HG03439 (cell line): ENCODE data around the gene PPP3R1.

Source experiments
- ATAC-seq: cut with Tn5 transposase; IDR thresholded peaks from one replicate; pipeline ENCODE4 v1.9.1; 2021; ENCODE audit warnings: mild to moderate bottlenecking, moderate library complexity; ENCODE audit not compliant: unreplicated experiment

The PPP3R1 gene

DNA sequence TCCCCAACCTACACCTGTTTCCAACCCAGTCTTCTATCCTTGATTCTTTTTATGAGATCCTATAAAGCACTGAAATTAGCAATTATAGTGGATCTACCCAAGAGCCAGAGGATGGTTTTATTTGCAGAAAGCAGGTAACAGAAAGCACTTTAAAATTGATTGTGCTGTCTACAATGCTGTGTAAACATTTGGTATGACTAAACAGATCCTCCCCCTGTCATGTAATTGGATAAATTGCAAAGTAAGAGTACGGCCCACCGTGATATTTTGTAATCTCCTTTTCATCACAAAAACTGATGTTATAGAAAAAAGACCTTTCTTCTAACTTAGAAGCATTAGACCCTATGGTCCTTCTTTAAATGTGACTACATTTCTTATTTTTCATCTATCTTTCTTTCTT, 11.3 kb upstream of the PPP3R1 start:
- no peak for ATAC-seq

DNA sequence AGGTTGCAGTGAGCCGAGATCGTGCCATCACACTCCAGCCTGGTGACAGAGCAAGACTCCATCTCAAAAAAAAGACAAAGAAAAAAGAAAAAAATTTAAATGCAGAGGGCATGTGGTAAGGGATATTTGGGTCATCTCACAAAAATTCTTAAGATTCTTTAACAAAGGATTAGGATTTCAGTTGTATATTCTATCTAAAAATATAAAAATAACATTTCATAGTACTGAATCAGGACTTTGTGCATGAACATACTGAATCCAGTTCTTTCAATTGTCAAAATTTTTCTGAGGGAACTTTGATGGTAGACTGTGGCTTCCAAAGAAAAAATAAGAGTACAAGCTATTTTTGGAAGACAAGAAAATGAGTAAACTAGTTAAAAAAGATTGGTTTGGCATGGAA, 6.5 kb upstream of the PPP3R1 start:
- ATAC-seq = no peak

DNA sequence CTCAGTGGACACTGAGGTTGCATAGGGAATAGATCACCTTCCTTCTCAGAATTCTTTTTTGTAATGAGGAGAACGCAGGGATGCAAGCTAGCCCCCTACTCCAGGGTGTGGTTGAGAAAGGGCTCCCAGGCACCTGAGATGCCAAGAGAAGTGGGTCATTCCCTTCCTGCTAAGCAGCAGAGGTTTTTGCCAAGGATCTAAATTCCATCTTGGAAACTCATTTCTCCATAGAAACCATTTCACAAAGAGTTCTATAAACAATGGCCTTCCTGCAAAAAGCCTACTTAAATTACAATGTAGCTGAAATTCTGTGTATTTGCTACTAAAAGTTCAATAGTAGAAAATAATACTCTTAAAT, 3.7 kb upstream of the PPP3R1 start:
- no peak for ATAC-seq

DNA sequence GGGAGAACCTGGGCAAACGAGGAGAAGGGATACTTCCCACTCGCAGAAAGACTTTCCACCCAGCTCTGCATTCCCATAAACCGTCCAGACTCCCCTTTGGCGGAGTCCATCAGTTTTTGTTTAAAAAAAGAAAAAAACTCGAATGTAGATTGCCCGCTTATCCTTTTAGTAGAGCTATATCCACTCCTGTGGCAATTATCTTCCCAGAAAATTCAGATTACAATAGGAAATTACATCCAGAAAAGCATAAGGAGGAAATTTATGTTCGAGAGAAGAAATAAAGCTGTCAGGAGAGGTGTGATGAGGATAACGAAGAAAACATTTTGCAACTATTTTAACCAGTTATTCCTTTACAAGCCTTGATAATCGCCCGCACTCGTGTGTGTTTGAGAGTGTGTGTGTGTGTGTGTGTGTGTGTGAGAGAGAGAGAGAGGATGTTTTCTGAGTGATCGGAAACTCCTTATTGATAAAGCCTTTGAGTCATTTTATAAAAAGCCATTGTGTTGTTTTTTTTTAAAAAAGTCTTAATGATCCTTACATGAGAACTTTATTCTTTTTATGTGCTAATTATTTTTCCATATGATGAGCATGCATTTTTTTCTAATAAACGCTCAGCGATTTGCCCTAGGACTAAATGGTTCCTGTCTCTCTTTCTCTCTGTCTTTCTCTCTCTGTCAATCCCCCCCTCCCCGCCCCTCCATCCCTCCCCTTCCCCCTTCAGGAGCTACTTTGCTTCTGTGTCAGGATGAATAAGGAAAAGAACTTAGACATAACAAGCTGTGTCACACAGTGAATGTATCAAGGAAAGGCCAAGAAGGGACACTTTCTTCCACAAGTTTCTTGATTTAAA, 1.1 kb upstream of the PPP3R1 start:
- no peak for ATAC-seq

DNA sequence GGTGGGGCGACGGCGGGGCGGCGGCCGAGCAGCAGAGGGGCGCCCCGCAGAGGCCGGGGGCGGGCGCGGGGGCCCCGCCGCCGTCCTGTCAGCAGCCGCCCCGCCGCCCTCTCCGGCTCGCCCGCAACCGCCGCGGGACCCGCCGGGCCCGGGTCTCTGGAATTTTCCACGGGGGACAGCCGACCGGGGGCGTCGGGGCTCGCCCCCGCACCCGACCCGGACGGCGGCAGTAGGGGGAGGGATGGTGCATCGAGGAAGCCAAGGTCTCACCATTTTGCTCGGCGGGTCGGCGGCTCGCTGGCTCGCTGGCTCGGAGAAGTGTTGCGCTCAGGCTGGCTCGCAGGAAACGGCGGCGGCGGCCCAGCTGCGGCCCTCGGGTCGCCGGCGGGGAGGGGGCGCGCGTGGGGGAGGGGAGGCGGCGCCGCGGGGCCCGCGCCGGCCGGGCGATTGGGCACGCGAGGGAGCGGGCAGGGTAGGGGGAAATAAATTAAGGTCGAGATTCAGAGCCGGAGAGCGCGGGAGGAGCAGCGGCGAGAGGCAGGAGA, 405 bp downstream of the PPP3R1 start:
- peak; percentile 8 for ATAC-seq

DNA sequence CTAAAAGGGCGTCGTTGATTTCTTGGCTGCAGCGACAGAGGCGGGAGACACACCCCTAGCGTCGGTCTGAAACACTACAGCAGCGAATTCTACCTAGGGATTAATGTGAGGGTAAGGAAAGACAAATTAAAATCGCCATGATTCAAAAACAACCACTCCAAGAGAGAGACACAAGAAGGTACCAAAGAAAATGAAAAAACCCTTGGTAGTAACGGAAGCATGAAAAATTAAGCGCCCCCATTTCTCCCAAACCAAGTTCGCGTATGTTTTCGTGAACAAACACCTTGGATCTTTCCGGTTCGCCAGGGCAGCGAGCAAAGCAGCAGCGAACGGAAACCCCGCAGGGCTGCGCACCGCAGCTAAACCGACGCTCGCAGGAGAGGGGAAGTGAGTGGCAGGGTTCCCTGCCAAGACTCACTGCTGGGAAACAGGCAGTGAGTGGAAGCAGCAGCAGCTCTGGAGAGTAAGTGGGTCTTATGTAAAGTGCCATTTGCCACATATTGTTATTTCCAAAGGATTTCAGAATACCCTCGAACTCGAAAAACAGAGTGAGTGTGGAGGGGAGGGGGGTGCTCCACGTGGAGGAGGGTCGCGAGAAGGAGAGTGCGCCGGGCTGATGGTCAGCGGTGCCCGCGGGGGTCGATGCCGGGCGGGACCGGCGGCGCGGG, 1.0 kb downstream of the PPP3R1 start:
- ATAC-seq = peak; percentile 58

DNA sequence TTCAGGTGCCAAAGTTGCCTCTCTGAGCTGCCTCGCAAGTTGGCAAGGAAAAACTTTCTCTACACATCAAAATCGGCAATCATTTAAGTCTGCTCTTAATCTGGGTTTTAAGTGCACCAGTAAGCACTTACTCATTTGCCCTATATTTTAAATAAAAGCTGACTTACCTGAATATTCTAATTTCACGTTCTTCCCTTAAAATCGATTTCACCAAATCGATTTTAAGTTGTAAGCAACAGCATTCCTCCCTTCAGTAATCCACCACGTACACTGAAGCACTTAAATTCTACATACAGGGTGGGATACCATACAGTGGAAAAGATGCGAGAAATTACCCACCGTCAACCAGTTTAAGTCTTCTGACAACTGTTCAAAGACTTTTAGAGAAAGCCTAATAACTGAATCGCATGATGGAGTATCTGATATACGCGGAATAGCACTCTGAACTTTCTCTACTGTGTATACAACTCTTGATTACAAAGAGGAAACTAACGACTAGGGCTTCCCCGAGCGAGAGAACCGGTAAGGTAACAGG, 1.6 kb downstream of the PPP3R1 start:
- no peak for ATAC-seq

DNA sequence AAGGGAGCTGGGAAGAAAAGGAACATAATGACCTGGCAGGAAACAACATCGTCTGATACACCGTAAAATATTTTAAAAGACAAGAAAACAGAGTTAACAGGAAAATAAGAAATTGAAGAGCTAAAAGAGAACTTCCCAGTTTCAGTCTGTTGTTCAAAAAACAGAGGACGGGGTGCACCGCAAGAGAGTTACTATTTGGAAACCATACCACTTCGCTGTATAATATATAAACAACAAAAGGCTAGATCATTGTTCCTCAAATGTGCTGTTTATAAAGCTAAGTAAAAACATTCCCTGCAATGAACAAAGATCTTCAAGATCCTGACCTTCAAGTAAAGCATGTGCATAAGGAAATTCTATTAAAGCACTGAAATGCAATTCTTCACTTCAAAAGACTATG, 2.1 kb downstream of the PPP3R1 start:
- no peak for ATAC-seq

DNA sequence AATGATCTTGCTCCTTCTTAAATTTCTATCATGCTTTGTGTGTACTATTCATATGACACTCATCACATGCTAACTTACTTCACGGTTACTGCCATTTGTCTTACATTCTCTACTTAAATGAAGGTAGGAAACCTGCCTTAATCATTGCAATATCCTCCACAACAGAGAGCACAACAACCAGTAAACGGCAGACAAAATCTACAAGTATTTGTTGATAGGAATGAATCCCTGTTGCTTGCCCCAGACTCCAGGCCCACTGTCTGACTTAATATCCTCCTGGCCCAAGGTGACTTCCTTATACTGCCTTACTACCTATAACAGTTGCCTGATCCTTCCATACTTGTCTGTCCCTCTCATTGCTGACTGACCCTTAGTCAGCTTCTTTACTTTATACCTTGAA, 3.5 kb downstream of the PPP3R1 start:
- ATAC-seq = no peak

DNA sequence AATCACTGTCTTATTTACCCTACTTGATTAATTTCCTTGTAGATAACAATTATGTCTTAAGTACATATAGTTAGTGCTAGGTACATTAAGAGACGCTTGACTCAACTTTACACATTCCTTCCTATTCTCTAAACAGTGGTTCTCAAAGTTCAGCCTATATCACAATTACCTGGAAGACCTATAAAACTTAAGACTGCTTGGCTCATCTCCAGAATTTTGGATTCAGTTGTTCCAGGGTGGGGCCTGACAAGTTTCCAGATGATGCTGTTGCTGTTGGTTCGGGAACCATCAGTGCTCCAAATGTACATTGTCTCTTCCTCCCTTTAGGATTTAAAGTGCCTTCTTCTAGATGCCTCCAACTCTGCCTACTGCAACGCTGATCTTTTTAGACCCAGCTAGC, 4.0 kb downstream of the PPP3R1 start:
- ATAC-seq = no peak

DNA sequence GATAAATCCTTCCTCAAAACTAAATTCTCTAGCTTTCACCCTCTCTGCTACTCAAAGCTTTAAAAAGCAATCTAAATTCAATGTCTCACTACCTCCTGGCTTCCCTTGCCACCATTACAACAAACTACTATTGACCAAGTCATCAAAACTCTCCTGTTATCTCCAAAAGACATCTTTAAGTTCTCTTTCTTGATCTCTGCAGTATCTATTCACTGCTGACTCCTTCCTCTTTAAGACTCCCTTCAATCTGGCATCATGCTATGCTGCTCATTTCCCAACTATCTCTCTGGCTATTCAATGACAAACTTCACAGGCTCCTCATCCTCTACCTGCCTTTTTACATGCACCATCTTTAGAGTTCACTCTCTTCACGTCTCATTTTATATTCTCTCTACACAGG, 5.9 kb downstream of the PPP3R1 start:
- ATAC-seq = no peak

DNA sequence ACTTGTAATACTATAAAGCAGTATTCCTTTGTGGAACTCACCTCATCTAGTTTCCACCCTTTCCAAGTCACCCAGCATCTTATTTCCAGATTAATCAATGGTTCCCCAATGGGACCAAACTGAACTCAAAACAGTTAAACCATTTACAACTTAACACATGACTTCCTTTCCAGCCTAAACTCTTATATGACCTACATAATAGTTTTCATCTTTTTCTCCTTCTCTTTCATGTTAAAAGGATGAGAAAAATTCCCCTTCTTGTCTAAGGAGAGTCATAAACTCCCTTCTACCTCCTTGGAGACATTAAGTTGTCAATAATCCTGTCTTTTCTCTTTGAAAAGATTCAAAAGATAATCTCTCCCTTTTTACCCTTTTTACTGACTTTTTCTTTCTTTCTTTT, 6.7 kb downstream of the PPP3R1 start:
- no peak for ATAC-seq

DNA sequence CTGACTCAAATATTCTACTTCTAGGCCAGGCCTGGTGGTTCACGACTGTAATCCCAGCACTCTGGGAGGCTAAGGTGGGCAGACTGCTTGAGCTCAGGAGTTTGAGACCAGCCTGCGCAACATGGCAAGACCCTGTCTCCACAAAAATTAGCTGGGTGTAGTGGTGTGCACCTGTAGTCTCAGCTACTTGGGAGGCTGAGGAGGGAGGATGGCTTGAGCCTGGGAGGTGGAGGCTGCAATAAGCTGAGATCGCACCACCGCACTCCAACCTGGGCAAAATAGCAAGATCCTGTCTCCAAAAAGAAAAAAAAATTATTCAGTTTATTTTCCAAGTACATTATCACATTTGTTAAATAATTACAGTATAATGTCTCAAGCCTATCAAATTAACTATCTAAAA, 7.3 kb downstream of the PPP3R1 start:
- ATAC-seq = no peak

DNA sequence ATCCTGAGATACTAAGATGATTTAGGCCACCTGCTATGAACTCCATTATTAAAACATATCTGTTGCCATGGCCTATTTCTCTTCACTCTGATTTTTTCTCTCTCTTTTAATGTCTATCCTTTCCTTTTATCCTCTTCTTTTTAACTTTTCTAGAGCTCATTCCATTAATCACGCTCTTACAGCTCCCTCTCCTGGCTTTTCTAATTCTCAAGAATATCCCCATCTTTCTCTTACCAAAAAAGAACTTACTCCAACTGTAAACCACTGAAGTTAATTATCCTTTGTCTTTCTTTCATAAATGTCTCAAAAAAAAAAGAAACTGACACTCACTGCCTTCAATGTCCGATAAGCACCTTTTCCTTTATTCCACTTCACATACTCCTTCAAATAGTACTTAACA, 7.9 kb downstream of the PPP3R1 start:
- no peak for ATAC-seq

DNA sequence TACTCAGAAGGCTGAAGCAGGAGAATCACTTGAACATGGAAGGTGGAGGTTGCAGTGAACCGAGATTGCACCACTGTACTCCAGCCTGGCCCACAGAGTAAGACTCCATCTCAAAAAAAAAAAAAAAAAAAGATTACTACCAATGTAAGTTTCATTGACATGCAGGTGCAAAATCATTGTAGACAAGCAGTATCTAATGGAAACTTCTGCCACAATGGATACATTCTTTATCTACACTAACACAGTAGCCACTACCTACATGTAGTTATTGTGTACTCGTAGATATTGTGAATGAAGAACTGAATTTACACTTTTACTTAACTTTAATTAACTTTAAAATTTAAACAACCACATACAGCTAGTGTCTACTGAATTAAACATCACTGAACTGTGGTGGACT, 10.6 kb downstream of the PPP3R1 start:
- ATAC-seq = no peak

DNA sequence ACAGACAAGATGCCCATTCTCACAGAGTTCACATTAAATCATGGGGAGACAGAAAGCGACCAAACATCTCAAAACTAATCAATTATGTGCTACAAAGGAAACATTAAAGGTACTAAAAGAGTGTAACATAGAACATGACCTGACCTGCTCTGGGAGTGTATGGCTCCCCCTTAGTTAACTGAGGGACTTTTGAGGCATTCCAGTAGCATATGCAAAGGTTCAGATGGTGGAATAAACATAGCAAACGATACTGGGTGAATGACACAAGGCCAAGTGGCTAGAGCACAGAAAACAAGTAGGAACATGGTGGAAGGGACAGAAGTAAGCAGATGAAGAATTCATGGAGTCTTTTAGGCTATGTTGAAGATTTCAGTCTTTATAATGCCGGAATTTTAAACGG, 11.9 kb downstream of the PPP3R1 start:
- no peak for ATAC-seq

DNA sequence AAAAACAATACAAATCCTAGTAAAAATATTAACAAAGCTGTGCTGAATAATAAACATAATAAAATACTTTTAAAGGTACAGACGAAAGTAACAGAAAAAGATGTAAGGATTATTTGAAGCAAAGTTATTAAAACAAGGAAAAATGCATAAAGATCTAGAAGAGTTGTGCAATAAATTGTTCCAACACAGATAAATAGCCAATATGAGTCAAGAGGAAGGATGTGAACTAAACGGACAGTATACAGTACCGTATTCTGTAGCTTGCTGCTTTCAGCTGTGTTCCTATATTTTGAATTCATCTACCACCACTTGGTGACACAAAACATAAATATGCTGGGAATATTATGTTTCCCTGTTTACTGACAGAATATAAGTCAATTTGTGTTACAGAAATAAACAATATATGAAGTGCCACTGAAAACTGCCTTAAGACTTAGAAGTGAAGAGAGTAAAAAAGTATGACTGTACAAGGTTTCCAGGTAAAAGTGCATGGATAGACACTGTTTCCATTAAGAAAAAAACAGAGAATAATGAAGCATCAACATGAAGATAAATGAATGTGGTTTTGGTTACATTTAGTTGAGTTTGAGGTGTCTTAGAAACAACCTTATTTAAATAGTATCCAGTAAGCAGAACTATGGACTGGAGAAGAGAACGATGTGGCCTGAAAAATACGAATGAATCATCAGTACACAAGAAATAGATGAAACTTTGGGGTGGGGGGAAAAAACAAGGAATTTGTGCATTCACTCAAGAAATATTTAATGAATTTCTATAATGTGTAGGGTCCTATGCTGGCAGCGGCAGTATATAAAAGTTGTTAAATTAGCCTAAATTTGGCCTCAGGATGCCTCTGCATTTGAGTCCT, 13.1 kb downstream of the PPP3R1 start:
- ATAC-seq = no peak

DNA sequence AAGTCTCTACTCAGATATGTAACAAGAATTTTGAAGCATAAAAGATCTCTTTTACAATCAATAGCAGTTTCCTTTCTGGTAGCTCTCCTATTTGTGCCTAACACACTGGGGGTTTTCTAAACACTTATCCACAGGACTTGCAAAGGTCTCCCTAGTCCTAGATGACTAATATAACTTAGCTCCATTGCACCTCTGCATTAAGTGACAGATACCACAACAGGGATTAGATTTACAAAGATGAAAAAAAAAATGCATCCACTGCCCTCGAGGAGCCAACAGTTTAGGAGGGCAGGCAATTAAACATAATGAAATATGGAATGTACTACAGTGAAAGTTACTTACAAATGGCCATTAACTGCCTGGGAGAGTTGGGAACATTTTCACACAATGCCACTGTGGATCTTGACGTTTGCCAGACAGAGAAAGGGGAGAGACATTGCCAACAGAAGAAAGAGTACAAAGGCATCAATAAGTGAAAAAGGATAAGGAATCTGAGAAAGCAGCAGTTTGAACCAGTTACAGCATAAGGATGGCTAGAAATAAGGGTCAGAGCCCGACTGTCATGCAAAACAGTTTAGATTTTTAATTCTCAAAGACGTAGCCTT, 14.3 kb downstream of the PPP3R1 start:
- no peak for ATAC-seq

DNA sequence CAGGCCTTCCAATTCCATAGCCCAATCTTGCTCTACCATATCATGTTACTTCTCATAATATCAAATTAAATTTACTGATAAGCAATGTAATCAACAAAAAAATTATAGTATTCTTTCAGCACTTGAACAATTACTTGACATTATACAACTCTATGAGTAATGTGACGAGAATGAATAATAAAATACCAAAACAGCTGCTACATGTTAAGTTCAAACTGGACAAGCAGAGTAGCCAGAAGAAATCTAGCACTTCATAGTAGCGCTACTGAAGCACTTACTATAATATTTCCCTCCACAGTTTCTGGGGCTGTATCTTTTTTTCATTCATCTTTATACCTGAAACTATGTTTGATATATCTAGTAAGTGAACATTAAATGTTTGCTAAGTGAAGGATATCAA, 14.9 kb downstream of the PPP3R1 start:
- no peak for ATAC-seq

DNA sequence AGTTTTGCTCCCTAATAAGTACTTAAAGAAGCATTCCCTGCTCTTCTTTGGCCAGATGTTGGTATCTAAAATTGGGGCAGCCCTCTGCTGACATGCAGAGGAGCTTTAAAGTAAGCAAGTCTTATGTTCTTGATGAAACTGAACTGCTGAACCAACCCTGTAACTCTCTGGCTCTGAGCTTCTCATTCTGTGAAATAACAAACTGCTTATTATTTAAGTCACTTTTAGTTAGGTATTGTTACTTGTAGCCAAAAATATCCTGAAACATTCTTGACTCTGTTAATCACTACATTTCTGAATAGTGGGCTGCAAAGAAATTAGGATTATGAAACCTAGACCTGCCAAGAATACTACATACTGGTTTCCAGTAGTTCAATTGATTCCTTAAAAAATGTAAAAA, 15.5 kb downstream of the PPP3R1 start:
- ATAC-seq = no peak
